ENCODE data around the gene SPEF2. TPM values are rescaled to one million over a fixed set of nuclear protein-coding genes. Genes with fewer than 3 reads are reported as not detected.

SPEF2 gene
- total and polyA plus RNA-seq, 2 experiments from 2014 or later, result 0.17 to 0.21 TPM

GRCh38 chr5:35660451-35660850, 42.8 kb downstream of the SPEF2 start (continued):
- TF ChIP-seq, protein P1, sequence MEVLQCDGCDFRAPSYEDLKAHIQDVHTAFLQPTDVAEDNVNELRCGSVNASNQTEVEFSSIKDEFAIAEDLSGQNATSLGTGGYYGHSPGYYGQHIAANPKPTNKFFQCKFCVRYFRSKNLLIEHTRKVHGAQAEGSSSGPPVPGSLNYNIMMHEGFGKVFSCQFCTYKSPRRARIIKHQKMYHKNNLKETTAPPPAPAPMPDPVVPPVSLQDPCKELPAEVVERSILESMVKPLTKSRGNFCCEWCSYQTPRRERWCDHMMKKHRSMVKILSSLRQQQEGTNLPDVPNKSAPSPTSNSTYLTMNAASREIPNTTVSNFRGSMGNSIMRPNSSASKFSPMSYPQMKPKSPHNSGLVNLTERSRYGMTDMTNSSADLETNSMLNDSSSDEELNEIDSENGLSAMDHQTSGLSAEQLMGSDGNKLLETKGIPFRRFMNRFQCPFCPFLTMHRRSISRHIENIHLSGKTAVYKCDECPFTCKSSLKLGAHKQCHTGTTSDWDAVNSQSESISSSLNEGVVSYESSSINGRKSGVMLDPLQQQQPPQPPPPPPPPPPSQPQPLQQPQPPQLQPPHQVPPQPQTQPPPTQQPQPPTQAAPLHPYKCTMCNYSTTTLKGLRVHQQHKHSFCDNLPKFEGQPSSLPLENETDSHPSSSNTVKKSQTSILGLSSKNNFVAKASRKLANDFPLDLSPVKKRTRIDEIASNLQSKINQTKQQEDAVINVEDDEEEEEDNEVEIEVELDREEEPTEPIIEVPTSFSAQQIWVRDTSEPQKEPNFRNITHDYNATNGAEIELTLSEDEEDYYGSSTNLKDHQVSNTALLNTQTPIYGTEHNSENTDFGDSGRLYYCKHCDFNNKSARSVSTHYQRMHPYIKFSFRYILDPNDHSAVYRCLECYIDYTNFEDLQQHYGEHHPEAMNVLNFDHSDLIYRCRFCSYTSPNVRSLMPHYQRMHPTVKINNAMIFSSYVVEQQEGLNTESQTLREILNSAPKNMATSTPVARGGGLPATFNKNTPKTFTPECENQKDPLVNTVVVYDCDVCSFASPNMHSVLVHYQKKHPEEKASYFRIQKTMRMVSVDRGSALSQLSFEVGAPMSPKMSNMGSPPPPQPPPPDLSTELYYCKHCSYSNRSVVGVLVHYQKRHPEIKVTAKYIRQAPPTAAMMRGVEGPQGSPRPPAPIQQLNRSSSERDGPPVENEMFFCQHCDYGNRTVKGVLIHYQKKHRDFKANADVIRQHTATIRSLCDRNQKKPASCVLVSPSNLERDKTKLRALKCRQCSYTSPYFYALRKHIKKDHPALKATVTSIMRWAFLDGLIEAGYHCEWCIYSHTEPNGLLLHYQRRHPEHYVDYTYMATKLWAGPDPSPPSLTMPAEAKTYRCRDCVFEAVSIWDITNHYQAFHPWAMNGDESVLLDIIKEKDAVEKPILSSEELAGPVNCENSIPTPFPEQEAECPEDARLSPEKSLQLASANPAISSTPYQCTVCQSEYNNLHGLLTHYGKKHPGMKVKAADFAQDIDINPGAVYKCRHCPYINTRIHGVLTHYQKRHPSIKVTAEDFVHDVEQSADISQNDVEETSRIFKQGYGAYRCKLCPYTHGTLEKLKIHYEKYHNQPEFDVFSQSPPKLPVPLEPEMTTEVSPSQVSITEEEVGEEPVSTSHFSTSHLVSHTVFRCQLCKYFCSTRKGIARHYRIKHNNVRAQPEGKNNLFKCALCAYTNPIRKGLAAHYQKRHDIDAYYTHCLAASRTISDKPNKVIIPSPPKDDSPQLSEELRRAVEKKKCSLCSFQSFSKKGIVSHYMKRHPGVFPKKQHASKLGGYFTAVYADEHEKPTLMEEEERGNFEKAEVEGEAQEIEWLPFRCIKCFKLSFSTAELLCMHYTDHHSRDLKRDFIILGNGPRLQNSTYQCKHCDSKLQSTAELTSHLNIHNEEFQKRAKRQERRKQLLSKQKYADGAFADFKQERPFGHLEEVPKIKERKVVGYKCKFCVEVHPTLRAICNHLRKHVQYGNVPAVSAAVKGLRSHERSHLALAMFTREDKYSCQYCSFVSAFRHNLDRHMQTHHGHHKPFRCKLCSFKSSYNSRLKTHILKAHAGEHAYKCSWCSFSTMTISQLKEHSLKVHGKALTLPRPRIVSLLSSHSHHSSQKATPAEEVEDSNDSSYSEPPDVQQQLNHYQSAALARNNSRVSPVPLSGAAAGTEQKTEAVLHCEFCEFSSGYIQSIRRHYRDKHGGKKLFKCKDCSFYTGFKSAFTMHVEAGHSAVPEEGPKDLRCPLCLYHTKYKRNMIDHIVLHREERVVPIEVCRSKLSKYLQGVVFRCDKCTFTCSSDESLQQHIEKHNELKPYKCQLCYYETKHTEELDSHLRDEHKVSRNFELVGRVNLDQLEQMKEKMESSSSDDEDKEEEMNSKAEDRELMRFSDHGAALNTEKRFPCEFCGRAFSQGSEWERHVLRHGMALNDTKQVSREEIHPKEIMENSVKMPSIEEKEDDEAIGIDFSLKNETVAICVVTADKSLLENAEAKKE (CRISPR knock-in tag; IDR thresholded peaks at IDR 0.05), result no peak
- TF ChIP-seq POLR2AphosphoS5 (IDR thresholded peaks at IDR 0.05; ENCODE audit: low read depth) (no peak), ZNF331 (CRISPR knock-in tag; IDR thresholded peaks at IDR 0.05; ENCODE audit: low read depth) (no peak)

GRCh38 chr5:35664584-35664983, 46.9 kb downstream of the SPEF2 start:
- no peaks in the 10 kb centered on the region for H3K27me3 ChIP-seq (ENCODE audit: insufficient read depth)
- Mint-ChIP-seq H3K4me1 (no peaks in the 10 kb centered on the region), H3K27me3 (ENCODE audit: insufficient read depth, low read depth, poor library complexity) (peaks cover 3% of the 10 kb centered on the region), H3K9me3 (no peaks in the 10 kb centered on the region), H3K27ac (no peak overlapping the region), H3K4me3 (no peak overlapping the region), H3K36me3 (ENCODE audit: low read depth) (no peaks in the 10 kb centered on the region)
- DNase-seq (ENCODE audit: low spot score), result no peak
- no peak overlapping the region for H3K4me2 ChIP-seq
- ATAC-seq, result no peak
- H3K36me3 ChIP-seq (ENCODE audit: insufficient read depth), result no peaks in the 10 kb centered on the region
- no peaks in the 10 kb centered on the region for H4K20me1 ChIP-seq (replicated peaks; ENCODE audit: insufficient read depth)
- no peak overlapping the region for H3K4me3 ChIP-seq
- no peaks in the 10 kb centered on the region for H3F3A ChIP-seq (replicated peaks; ENCODE audit: low read depth)
- no peak overlapping the region for H3K27ac ChIP-seq (ENCODE audit: low read depth)
- no peaks in the 10 kb centered on the region for H3K4me1 ChIP-seq (ENCODE audit: insufficient read depth)
- H3K9me2 ChIP-seq (ENCODE audit: insufficient read depth), result peaks cover 8% of the 10 kb centered on the region; the same call in 1 of the 2 replicates
- H3K79me2 ChIP-seq (replicated peaks; ENCODE audit: insufficient read depth), result no peaks in the 10 kb centered on the region
- no peak overlapping the region for H2AFZ ChIP-seq
- TF ChIP-seq STAT1 (IDR thresholded peaks at IDR 0.05; ENCODE audit: unreplicated experiment) (no peak), ZNF114 (CRISPR knock-in tag; IDR thresholded peaks at IDR 0.05) (no peak), ZNF331 (CRISPR knock-in tag; IDR thresholded peaks at IDR 0.05; ENCODE audit: low read depth) (no peak)
- TF ChIP-seq, protein P1 (CRISPR knock-in tag; IDR thresholded peaks at IDR 0.05), result no peak
- TF ChIP-seq, protein P2, sequence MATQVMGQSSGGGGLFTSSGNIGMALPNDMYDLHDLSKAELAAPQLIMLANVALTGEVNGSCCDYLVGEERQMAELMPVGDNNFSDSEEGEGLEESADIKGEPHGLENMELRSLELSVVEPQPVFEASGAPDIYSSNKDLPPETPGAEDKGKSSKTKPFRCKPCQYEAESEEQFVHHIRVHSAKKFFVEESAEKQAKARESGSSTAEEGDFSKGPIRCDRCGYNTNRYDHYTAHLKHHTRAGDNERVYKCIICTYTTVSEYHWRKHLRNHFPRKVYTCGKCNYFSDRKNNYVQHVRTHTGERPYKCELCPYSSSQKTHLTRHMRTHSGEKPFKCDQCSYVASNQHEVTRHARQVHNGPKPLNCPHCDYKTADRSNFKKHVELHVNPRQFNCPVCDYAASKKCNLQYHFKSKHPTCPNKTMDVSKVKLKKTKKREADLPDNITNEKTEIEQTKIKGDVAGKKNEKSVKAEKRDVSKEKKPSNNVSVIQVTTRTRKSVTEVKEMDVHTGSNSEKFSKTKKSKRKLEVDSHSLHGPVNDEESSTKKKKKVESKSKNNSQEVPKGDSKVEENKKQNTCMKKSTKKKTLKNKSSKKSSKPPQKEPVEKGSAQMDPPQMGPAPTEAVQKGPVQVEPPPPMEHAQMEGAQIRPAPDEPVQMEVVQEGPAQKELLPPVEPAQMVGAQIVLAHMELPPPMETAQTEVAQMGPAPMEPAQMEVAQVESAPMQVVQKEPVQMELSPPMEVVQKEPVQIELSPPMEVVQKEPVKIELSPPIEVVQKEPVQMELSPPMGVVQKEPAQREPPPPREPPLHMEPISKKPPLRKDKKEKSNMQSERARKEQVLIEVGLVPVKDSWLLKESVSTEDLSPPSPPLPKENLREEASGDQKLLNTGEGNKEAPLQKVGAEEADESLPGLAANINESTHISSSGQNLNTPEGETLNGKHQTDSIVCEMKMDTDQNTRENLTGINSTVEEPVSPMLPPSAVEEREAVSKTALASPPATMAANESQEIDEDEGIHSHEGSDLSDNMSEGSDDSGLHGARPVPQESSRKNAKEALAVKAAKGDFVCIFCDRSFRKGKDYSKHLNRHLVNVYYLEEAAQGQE (IDR thresholded peaks at IDR 0.05; ENCODE audit: unreplicated experiment), result no peak
